ENCODE data around the gene A4GALT.
"Not testable (repeated sequence)": the region's sequence is repeated elsewhere in the genome, so short reads cannot be mapped to it uniquely, and the experiment has no call there.

The A4GALT gene

GRCh38 chr22:42720263-42721044, at the start of gene A4GALT:
TSS of gene A4GALT (minus strand) at chr22:42720870. CDS start at chr22:42693951, 26,919 bp downstream.
- DNase-seq = no peak

- DNase-seq = no peak
Observed at GRCh38 chr22:42770448-42770726, 49.7 kb upstream of the A4GALT start.

GRCh38 chr22:42769574-42770447, 49.1 kb upstream of the A4GALT start:
- DNase-seq = peak; percentile 63

- DNase-seq = no peak
Observed at GRCh38 chr22:42769238-42769573, 48.5 kb upstream of the A4GALT start.

GRCh38 chr22:42768385-42769035, 47.8 kb upstream of the A4GALT start:
- no peak for DNase-seq

GRCh38 chr22:42766860-42767259, 46.2 kb upstream of the A4GALT start:
- DNase-seq = no peak

GRCh38 chr22:42764895-42765363, 44.3 kb upstream of the A4GALT start:
- DNase-seq = no peak

- DNase-seq = no peak
Observed at GRCh38 chr22:42763965-42764480, 43.4 kb upstream of the A4GALT start.

- DNase-seq = peak; percentile 87
Observed at GRCh38 chr22:42760806-42761565, 40.3 kb upstream of the A4GALT start.

- DNase-seq = no peak
Observed at GRCh38 chr22:42758931-42759629, 38.4 kb upstream of the A4GALT start.

GRCh38 chr22:42755553-42755952, 34.9 kb upstream of the A4GALT start:
- not testable (repeated sequence) for DNase-seq

- DNase-seq = not testable (repeated sequence)
Observed at GRCh38 chr22:42755121-42755520, 34.5 kb upstream of the A4GALT start.

- no peak for DNase-seq
Observed at GRCh38 chr22:42754658-42755057, 34.0 kb upstream of the A4GALT start.

GRCh38 chr22:42752912-42753311, 32.2 kb upstream of the A4GALT start:
- no peak for DNase-seq

- DNase-seq = no peak
Observed at GRCh38 chr22:42752230-42752746, 31.6 kb upstream of the A4GALT start.

- not testable (repeated sequence) for DNase-seq
Observed at GRCh38 chr22:42750421-42750820, 29.8 kb upstream of the A4GALT start.

GRCh38 chr22:42747701-42748513, 27.2 kb upstream of the A4GALT start:
- DNase-seq = peak; percentile 50

- DNase-seq = no peak
Observed at GRCh38 chr22:42745118-42745517, 24.4 kb upstream of the A4GALT start.

- no peak for DNase-seq
Observed at GRCh38 chr22:42743501-42743991, 22.9 kb upstream of the A4GALT start.

- no peak for DNase-seq
Observed at GRCh38 chr22:42742940-42743339, 22.3 kb upstream of the A4GALT start.

- DNase-seq = peak; percentile 81
Observed at GRCh38 chr22:42740320-42740719, 19.6 kb upstream of the A4GALT start.

Data from RPMI8226 (cell line).